Dedifferentiated amniotic fluid mesenchymal stem cell (primary cell): ENCODE data around the gene NR5A1.

ENCODE experiments used
- DNase-seq: peaks from one replicate; pipeline ENCODE4 v3.0.0-alpha.2; 2016; ENCODE audit errors: extremely low spot score

The NR5A1 gene

DNA sequence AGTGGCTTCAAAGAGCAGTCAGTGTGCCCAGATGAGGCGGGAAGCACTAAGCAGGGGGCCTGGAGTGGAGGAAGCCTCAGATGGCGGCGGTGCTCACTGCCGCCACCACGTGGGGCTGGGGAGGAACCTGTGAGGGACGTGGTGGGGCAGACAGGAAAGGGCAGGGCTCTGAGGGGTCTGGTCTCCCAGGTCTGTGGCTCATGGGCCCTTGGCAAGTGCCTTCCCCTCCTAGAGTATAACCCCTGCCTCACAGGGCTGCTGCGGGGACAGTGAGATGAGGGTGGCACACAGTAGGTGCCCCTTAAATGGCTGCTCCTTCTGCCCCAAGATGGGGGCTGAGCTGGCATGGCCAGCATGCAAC is 26.6 kb downstream of the NR5A1 start:
- no peak for DNase-seq

DNA sequence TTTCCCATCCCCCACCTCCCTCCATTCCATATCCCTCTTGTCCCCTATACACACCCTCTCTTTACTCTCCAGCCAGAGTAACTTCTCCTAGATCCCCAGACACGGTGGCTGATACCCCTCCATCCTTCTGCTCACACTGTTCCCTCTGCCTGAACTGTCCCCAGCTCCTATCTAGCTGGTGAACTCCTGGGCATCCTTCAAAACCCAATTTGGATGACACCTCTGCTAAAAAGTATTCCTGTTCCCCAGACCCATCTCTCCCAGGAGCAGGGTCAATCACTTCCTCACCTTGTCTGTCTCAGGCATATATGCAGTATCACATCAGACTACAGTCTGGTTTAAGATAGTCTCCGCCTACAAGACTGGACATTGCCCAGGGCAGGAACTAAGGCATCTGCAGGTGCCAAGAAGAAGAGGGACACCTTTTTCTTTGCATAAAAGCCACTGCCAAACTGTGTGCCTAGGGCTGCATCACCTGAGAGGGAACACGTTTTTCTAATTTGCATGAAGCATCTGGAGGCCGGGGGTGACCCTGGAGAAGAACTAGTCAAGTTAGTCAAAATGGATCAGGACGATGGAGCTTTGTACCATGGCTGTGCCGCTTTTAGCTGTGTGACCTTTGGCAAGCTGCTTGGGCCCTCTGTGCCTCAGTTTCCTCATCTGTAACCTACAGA is 27.1 kb downstream of the NR5A1 start:
- no peak for DNase-seq

GRCh38 chr9:124479371-124479770 is 27.8 kb downstream of the NR5A1 start:
- no peak for DNase-seq

- no peak for DNase-seq
Observed at GRCh38 chr9:124478354-124478753, 28.8 kb downstream of the NR5A1 start.

DNA sequence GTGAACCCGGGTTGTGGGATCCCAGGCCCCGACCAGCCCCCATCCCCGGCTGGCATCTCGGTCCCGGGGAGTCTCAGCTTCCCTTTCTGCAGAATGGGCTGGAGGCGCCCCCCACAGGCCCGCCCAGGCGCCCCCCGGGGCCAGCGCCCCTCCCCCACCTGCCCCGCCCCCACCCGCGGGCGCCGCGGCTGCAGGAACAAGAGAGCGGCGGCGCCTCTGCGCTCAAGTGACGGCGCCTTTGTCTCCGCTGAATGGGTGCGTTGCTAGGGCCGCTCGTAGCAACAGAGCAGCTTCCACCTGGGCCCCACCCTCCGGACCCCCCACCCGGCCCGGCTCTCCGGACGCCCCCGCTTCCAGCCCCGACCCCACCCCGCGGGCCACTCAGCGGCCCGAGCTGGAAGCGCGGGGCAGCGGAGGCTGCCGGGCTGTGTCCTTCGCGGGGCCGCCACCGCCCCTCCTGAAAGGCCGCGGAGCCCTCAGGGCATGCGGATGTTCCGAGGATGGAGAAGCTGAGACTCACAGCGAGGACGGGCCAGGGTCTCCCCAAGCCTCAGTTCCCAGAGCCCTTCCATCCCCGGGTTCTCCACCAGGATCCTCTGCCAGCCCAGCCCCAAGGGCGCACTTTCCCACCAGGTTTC is 29.4 kb downstream of the NR5A1 start:
- DNase-seq, result no peak

DNA sequence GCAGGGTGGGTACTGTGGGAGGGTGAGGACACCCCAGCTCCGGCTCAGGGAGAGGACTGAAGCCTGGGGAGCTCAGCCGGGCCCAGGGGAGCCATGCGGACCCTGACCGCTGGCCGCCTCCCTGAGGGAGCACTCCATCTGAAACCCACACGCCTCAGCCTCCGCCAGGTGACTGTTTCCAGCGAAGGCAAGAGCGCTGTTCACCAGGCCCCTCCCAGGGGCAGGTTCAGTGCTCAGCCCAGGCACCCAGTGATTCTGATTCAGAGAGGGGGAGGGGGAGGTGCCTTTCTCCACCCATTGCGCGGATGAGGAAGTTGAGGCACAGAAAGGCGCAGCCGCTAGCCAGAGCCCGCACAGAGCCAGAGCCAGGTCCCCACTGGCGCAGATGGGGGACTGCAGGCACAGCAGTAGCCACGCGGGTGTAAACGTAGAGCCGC is 30.0 kb downstream of the NR5A1 start:
- no peak for DNase-seq

DNA sequence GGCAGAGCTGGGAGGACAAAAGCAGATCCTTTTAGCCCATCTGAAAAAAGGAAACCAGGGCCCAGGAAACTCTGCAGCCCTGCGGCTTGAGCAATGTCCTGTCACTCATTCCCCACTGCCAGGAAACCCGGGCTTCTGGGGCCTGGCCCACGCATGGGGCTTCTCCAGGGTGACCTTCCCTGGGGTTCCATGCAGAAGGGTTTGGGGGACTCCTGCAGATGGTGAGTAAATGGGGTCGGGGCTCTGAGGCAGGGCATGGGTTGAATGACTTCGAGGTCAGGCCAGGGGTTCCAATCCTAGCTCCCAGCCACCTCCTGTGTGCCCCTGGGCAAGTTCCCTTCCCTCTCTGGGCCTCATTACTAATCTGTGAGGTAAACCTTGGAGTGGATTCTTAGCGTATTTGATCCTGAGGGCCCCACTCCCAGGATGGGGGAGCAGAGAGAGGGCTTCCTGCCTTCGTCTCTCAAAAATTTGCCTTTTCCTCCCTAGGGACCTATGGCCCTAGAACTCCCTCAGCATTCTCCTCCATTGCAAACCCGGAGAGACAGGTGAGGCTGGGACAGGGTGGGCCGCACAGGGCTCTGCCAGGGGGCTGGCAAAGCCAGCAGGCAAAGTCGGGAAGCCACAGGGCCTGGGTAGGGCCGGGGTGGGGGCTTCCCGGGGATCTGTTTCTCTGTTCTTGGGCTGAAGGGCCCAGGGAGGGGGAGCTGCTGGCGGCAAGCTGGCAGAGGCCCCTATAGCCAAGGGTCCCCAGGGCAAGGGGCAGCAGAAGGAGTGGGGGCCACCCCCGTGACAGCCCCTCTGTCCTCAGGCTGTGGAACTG is 31.1 kb downstream of the NR5A1 start:
- no peak for DNase-seq

DNA sequence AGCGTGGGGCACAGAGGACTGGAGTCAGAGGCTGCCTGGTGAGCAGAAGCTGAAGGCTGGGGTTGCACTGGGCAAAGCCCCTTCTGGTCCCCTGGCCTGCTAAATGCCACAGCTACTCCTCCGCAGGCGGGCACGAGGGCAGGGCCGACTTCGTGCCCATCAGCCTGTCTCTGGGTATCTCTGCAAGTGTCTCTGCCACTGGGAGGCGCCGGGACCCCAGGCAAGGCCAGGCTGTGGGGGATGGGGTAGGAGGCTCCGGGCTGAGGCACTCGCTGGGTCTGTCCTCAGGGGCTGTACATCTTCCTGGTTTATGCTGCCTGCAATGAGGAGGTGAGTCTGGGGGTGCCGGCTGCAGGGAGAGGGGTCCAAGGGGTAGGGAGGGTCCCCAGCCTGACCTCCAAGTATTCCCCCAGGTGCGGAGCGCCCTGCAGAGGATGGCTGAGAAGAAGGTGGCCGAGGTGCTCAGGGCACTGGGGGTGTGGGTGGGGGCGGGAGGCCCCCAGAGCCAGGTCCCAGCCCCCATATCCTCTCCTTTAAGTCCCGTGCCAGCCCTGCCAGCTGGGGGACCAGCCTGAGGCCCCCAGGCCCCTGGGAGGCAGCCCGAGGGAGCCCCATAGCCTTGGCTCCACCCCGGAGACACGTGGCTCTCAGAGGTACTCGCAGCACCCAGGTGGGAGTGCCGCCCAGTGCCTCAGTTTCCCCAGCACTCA is 31.9 kb downstream of the NR5A1 start:
- DNase-seq, result no peak

DNA sequence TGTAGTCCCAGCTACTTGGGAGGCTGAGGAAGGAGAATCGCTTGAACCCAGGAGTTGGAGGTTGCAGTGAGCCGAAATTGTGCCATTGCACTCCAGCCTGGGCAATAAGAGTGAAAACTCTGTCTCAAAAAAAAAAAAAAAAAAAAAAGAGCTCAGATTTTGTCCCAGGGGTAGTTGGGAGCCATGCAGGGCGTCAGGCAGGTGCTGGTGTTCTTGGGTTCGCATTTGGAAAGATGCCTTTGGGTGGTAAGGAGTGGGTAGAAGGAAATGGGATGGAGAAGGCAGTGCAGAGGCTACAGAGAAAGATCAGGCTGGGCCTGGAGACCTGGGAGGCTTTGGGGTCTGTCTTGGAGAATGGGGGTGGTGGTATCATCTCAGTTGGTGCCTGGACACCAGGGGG is 33.0 kb downstream of the NR5A1 start:
- no peak for DNase-seq

- no peak for DNase-seq
Observed at GRCh38 chr9:124473310-124473709, 33.9 kb downstream of the NR5A1 start.

GRCh38 chr9:124472770-124473169 is 34.4 kb downstream of the NR5A1 start:
- DNase-seq, result no peak

GRCh38 chr9:124471761-124472160 is 35.4 kb downstream of the NR5A1 start:
- DNase-seq, result no peak

DNA sequence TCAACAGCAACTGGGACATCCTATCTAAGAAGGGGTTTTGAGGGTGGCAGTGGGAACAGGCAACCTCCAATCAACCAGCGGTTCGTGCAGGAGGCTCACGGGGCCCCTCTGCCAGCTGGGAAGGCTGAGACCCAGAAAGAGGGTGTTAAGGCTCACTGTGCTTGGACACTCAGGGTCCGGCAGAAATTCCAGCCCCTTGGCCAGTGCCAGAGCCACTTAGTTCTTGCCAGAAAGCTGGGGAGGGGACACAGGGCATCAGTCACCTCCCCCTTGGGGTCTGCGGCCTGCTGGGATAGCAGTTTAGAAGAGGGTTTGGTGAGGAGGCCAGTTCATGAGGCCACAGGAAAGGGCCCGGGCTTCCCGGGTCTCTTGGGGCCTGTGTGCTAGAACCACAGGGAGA is 36.5 kb downstream of the NR5A1 start:
- no peak for DNase-seq

DNA sequence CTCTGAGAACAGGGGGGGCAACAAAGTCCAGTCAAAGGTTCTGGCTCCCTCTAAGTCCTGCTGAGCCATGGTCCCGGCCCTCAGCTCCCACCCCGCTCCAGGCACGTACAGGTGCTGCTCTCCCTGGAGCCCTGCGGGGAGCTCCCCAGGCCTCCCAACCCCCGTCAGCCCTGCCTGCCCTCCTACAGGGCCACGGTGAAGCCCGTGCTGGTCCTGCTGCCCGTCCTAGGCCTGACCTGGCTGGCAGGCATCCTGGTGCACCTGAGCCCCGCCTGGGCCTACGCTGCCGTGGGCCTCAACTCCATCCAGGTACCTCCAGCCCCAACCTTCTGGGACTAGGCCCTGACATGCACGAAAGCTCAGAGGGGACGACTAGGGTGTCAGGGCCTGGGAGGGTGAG is 36.9 kb downstream of the NR5A1 start:
- DNase-seq, result no peak

DNA sequence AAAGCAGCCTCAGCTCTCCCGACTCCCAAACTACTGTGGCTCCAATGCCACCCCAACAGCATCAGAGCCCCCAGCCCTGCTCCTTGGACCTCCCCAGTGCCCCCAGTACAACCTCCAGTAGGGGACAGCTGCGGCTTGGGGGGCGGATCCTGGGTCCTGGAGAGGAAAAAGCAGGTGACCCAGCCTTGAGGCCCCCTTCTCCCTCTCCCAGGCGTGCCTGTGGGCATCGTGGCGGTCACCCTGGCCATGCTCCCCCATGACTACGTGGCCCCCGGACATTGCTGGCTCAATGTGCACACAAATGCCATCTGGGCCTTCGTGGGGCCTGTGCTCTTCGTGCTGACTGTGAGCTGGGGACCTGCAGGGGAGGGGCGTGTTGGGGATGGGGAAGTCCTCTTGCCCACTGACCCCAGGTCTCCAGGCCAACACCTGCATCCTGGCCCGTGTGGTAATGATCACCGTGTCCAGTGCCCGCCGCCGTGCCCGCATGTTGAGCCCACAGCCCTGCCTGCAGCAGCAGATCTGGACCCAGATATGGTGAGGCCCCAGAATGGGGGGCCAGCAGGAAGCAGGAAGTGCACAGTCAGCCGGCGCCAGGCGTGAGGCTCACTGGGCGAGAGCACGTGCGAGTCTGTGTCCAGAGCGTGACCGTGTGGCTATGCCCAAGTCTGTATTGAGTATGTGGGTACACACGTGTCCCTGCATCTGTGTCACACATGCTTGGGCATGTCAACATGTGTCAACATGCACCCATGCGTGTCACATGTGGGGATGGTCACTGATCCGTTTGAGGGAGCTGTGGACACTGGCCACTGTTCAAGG is 38.0 kb downstream of the NR5A1 start:
- DNase-seq, result no peak

DNA sequence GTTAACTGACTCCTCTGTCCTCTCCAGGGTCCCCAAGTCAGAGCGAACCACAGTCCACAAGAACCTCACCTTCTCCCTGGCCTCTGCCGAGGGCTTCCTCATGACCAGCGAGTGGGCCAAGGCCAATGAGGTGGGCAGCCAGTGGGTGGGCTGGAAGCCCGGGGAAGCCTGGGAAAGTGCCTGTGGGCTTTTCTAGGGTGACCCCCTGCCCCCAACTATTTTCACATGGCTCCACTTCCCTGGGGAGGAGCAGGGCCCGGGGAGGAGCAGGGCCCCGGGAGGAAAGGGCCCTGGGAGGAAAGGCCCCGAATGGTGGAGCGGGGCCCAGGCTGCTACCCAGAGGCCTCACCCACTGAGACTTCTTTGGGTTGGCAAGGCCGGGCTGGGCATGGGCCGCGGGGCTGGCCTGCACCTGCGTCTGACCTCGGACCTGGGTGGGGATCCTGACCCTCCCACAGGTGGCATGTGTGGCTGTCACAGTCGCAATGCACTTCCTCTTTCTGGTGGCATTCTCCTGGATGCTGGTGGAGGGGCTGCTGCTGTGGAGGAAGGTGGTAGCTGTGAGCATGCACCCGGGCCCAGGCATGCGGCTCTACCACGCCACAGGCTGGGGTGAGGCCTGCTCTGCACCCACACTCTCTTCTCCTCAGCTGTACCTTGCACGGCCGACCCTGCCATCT is 39.0 kb downstream of the NR5A1 start:
- no peak for DNase-seq

DNA sequence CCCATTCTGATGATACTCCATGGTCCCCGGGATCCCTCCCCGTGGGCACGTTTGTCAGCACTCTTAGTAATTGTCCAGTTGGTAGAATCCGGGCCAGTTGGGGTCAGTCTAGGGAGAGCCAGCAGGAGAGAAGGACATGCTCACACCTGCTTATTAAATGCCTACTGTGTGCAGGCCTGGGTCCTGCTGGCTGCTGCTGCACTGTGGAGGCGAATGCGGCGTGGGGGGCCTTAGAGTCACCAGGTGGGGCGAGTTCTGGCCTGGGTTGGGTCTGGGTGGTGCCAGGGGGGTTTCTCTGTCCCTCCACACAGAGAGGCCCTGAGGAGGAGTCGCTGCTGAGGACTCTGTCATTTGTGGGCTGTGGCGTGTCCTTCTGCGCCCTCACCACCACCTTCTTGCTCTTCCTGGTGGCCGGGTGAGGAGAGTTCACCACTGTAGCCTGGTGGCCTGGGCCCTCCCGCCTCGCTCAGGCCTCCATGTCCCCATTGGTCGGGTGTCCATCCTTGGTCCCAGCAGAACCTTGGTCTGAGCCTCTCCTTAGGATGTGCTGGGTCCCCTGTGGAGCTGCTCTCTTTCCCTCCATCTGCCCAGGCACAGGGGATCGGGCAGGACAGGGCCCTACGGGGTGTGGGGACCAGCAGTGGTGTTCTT is 39.7 kb downstream of the NR5A1 start:
- no peak for DNase-seq

- DNase-seq, result no peak
Observed at GRCh38 chr9:124465736-124466135, 41.5 kb downstream of the NR5A1 start.

DNA sequence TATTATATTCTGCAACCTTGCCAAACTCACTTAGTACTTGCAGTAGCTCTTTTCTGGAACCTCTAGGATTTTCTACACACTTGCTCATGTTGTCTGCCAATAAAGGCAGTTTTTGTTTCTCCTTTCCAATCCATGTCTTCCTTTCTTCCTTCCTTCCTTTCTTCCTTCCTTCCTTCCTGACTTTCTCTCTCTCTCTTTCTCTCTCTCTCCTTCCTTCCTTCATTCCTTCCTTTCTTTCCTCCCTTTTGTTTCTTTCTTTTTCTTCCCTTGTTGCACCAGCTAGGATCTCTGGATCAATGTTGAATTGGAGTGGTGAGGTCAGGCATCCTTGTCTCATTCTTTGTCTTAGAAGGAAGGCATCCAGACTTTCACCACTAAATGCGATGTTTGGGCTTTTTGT is 44.5 kb downstream of the NR5A1 start:
- no peak for DNase-seq

DNA sequence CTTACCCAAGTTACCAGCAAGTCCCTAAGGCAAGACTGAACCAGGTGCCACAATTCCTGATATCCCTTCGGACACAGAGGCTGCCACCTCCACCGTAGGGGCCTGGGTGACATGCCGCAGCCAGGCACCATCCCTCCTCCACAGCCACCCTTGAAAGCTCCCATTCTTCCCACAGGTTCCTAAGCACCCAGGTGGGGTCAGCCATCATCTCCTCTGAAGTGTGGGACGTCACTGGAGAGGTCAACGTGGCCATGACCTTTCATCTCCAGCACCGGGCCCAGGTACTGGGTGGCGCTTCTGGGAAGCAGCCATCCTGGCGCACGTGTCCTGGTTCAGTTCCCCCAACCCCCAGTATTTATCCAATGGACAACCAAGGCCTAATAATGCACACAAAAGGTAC is 48.8 kb downstream of the NR5A1 start:
- DNase-seq, result no peak
